ENCODE results near the gene MARCHF10.
"Not testable (repeated sequence)": the region's sequence is repeated elsewhere in the genome, so short reads cannot be mapped to it uniquely, and the experiment has no call there.

Gene MARCHF10

DNA sequence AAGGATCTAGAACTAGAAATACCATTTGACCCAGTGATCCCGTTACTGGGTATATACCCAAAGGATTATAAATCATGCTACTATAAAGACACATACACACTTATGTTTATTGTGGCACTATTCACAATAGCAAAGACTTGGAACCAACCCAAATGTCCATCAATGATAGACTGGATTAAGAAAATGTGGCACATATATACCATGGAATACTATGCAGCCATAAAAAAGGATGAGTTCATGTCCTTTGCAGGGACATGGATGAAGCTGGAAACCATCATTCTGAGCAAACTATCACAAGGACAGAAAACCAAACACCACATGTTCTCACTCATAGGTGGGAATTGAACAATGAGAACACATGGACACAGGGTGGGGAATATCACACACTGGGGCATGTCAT lies 22.1 kb downstream of the MARCHF10 start:
- FAIRE-seq: not testable (repeated sequence)

DNA sequence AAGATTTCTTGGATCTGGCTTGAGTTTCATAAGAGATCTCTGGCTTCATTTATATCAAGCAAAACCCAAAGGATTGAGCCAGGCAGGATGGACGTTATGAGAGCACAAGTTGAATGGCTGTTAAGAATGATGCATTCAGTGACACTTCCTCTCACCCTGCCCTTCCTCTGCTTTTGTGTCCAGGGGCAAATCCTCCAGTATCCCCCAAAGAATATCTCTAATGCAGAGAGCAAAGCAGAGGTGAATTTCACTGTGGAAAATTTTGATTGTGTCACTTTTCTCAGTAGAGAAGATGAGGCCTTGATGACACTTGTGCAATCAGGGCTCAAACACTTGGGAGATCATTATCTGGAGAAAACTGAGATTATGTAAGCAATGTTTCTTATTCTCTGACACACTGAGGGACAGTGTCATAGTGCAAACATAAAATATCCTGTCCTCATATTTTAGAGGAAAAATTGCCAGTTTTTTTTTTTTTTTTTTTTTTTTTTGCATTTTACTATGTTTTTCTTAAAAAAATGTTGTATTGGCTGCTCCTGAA lies 25.3 kb downstream of the MARCHF10 start:
- FAIRE-seq: no peak

DNA sequence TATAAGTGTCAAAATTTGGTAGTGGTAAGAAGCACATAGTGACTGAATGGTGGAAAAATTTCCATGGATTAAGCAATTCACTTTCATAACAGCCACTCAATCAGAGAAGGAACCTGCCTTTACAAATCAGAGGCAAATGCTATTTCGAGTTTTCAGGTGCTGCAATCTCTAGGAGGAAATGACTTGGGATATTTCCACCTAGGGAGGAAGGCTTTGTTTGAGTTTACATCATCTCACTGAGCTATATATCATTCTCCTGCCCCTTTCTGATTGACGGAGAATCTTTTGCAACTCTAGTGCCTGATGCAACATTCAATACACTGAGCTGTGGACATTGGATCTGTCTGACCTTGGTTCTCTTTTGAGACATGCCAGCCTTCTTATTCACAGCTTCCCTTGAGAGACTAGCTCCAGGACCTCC lies 26.3 kb downstream of the MARCHF10 start:
- no peak for FAIRE-seq

DNA sequence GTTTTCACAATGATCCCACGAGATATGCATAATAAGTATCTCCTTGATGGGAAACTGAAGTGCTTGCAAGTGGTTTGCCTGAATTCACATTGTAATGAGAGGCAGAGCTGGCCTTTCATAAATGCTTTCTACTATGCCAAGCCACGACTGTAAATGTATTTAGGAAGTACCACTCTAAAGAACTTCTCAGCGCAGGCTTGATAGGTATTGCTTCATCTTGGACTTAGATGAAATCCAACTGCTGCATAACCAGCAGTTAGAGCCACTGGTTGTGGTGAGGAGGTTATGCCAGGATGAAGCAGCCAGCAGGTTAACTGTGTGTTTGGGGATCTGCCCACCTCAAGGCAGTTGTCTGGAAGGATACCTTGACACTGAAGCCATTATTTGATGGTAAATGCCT lies 26.8 kb downstream of the MARCHF10 start:
- FAIRE-seq: no peak

DNA sequence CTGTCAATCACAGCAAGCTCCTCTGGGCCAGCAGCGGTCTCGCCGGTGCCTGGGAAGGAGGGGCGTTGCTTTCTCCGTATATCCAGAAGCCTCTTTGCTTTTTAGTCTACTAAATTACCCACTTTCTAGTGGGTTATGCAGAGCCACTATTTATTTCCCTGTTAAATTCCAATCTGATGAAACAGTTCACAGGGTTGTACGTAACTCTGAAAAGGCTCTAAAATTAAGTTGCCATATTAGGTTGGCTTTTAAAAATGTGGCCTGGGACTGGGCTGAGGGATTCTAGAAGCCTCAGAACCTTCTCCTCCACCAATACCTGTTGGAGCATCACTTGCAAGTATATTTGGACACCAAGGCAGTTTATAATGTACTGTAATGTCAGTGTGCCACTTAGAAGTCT lies 27.2 kb downstream of the MARCHF10 start:
- FAIRE-seq: no peak

DNA sequence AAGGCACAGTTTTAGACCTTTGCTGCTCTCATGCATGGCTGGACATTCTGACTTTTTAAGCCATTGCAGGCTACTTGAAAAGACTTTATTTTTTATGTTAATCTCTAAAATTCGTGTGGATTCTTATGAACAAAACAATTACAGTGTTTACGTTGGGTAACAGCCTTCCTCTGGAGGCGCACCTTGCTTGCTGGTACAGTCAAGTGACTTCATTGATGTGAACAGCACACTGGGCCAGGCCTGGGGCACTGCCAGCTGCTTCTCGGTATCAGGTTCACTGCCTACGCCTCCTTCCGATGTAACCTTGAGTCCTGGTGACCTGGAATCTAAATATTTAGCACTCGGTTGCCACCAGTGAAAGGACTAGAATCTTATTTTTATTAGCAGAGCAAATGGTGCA lies 27.8 kb downstream of the MARCHF10 start:
- no peak for FAIRE-seq

GRCh38 chr17:62778990-62779681 lies 29.0 kb downstream of the MARCHF10 start:
- no peak for FAIRE-seq

- no peak for FAIRE-seq
These were observed 32.2 kb downstream of the MARCHF10 start for GRCh38 chr17:62775876-62776275.

DNA sequence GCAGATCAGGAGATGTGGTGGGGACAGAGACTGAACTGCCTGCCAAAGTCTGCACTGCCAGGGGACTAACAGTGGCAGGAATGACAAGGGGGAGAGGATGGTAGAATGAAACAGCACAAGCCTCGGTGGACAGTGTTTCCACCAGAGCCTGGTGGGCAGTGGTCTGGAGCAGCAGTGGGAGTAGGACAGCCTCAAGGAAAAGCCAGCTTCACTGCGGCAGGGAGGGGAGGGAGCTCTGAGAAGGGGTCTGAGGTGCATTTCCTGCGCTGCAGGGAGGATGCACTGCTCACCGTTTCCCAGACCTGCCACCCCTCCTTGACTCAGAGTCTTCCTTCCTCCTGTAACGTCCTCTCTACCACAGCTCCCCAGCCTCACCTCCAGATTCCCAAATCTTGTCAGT lies 33.8 kb downstream of the MARCHF10 start:
- FAIRE-seq: no peak

- FAIRE-seq: no peak
These were observed 40.1 kb downstream of the MARCHF10 start for GRCh38 chr17:62767997-62768396.

DNA sequence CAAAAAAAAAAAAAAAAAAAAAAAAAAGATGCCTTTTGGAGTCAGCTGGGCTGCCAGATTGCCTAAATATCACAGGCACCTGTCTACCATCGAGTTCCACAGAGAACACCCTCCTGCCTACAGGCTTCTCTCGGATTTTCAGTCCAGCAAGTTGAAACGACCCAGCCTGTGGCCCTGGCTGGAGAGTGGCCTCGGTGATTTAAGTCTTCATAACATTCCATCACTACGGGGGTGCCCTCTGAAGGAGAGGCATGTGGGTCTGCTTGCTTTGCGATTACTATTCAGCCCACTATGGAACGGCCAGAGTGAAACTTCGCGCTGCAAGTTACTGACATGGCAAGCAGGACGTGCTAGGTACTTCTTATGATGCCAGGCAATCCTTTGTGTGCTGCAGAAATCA lies 42.8 kb downstream of the MARCHF10 start:
- FAIRE-seq: no peak

DNA sequence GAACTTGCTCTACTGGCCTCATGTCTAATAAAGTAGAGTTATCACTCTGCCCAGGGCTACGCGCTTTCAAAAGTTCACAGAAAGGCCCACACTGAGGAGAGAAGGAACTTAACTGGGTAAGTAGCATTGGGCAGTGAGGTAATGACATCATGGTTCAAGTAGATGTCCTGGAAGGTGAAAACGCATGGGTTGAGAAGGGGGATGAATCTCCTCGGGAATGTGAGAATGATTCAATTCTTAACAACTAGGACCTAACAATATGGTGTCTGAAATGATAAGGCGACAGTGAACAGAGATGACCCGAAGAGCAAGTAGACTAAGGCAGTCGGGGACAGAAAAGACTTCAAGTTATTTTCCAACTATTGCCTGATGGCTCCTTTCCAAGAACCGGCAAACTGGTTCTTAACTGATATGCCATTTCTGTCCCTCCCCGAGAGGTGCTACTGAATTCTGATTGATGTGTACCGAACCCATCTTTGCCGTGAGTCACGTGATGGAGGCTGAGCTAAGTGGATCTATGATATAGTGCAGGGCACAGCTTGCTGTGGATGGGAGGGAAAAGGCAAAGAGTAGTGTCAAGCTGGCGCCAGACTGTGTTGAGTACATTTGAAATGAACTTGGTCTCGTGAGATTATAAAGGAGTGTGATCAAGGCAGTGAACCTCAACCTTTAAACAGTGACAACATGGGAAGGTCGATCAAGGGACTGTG lies 44.1 kb downstream of the MARCHF10 start:
- no peak for FAIRE-seq

DNA sequence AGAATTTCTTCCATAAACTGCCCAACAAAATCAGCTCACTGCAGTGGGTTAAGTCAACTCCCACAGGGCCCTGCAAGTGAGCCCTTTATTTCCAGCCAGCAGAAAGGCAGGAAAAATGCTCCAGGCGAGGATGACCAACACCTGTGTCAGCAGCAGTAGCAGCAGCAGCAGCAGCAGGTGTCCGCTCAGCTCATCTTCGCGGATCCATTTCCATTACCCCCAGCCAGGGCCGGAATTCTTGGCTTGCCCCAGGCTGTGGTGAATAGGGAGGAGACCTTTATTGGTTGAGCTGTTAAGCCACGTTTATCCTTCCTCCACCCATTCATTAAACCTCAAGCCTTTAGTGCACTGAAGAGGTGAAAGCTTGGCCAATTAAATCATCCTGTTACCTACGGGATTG lies 46.2 kb downstream of the MARCHF10 start:
- no peak for FAIRE-seq

- FAIRE-seq: no peak
These were observed 47.2 kb downstream of the MARCHF10 start for GRCh38 chr17:62760945-62761267.

DNA sequence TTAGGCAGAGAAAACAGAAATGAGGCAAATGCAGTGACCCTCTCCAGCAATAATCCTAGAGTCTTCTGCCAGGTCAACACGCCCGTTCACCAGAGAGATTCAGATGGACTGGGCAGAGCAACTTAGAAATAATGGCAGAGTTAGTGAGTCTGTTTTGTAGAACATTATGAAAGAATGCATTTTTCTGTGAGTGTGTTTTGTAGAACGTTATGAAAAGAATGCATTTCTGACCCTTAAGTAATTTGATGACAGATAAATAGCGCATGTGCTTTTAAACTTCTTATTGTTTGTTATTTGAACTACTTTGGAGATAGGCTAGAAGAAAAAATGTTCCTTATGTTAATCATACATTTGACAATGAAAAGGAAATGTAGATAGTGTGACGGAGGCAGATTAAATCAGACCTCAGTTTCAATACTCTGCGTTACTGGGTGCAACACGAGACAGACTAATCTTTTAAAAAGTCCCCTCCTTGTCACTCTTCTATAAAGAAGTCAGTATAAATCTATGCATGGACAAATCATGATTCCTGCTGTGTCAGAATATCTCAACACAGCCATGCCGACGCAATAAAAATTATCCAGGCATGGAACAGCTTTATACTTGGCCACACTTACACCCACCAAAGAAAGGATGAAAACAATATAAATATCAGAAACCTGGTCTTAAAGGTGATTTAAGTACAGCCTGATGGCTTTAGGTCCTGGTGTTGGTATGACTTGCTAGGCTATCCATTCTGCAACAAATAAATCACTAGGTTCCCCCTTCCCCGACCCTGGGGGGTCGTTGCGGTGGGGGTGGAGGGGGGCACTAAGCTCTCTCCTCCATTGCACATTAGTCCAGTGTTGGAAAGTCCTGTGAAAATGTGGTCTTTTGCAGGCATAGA lies 47.8 kb downstream of the MARCHF10 start:
- FAIRE-seq: no peak

GRCh38 chr17:62757500-62757951 lies 50.6 kb downstream of the MARCHF10 start:
- no peak for FAIRE-seq

DNA sequence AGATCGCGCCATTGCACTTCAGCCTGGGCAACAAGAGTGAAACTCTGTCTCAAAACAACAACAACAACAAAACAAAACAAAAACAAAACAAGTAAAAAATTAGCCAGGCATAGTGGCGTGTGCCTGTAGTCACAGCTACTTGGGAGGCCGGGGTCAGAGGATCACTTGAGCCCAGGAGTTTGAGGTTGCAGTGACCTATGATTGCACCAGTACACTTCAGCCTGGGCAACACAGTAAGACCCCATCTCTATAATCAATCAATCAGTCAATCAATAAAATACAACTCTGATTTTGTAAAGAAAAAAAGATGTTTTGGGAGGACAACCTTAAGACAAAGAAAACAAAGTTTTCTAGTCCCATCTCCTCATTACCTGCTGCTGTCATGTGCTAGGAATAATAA lies 51.9 kb downstream of the MARCHF10 start:
- no peak for FAIRE-seq

GRCh38 chr17:62755141-62755851 lies 52.8 kb downstream of the MARCHF10 start:
- no peak for FAIRE-seq

DNA sequence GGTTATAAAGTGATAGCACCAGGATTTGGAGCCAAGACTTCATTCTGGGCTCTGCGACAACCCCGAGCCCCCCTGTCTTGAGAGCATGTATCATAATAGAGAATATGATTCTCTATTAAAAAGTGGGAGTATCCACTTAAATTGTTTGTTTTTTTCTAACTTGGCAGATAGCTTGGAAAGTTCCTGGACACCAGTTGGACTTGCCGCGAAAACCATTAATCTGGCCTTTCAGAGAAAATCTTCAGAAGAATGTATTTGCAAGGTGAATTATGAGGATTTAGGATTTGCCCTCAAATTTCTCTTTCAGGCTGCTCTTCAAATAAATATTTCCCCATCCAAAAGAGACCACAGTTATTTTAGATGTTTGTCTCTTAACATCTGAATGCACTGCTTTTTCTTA lies 53.5 kb downstream of the MARCHF10 start:
- FAIRE-seq: no peak

DNA sequence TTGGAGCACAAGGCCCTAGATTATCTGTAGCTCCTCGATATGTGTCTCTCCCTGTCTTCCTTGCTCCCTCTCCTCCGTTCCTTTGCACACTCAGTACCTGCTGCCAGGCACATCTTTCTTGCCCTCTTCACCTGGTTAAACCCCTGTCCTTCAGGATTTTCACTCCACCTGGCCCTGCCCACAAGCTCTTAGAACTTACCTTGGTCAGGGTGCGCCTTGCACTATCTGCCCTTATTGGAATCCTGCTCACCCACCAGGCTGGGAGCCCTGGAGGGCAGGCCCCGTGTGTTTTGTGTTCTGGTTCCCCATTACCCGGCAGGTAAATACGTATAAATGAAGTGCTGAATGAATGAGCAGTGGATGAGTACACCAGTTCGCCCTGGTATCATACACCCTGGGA lies 54.6 kb downstream of the MARCHF10 start:
- no peak for FAIRE-seq

- FAIRE-seq: no peak
These were observed 56.9 kb downstream of the MARCHF10 start for GRCh38 chr17:62751060-62751691.

DNA sequence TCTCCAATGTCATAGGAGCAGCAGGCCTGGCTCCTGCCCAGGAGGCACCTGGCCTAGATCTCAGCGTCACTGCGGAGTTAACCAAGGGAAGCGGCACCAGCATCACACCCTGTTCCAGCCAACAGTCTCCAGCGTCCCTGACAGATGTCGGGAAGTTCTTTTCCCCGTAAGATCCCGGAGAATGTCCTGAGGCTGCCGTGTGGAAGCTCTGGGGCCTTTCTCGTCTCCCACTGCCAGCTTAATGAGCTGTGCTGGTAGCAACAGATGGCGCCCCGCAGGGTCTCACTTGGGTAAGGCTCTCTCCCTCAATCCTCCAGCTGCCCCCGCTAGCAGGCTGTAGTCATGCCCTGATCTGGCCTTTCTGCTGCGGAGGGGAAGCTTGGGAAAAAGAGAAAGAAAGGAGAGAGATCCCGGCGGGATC lies 57.5 kb downstream of the MARCHF10 start:
- FAIRE-seq: no peak

Data from islet of Langerhans (tissue), 1 donor.